Stimulated activated CD4-positive, alpha-beta T cell treated with anti-CD3 and anti-CD28 coated beads, Interleukin-4, amount 100 ng/mL, for 24 hours (primary cell): Measurements from ENCODE around the gene KRTAP21-2.
A peak's percentile ranks its signal among the peaks of the same experiment; 100 is the strongest.
"Not testable (repeated sequence)": the region's sequence is repeated elsewhere in the genome, so short reads cannot be mapped to it uniquely, and the experiment has no call there.

ENCODE experiments used
- DNase-seq: peaks from one replicate; pipeline ENCODE4 v3.0.0-alpha.2; 2020

KRTAP21-2 gene

DNA sequence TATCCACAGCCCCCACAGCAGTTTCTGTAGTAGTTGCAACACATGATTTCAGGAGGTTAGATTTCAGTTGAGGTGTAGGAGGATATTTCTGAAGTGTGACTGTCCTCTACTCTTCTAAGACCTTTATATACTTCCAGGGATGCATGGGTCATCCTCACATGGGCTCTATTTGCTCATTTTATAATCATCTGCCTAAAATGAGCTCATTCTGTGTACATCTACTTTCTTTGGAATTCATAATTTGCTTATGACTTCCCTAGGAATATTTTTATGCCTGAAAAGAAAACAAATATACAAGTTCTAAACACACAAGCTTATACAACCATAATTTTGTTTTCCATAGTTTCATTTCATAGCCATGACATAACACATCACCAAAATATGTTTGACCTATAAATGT lies at the start of gene KRTAP21-2:
TSS of gene KRTAP21-2 (minus strand) at position 101 of the 400 bp plus-strand sequence. CDS start at position 44, 57 bp downstream.
- DNase-seq, result no peak

DNA sequence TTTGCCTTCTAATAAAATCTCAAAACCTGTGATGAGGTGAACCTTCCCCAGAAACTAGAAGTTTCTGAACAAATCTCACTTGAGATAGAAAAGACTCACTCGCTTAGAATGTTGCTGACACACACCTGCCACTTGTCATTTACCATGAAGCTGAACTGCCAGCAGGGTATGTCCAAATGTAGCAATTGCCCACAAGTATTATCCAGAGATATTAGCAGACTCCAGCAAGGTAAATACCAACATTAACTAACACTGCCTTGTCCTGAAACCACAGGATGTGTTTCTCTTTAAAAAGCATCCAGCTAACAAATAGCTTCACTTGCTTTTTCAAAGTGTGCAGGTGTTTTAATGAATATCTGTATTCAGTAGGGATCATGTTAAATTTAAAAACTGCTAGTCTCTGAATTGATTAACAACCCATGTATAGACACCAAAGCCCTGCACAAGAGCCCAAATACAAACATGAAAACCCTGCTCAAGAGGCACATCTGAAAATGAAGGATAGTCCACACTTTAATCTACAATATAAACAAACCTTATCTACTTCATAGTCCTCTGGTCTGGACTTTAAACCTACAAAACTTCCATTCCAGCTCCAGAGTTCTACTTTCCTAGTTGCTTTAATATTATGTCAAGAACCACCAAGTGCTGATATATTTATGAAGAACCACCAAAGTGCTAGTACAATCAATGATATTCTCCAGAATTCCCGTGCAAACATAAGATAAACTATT lies 46.7 kb upstream of the KRTAP21-2 start:
- no peak for DNase-seq

DNA sequence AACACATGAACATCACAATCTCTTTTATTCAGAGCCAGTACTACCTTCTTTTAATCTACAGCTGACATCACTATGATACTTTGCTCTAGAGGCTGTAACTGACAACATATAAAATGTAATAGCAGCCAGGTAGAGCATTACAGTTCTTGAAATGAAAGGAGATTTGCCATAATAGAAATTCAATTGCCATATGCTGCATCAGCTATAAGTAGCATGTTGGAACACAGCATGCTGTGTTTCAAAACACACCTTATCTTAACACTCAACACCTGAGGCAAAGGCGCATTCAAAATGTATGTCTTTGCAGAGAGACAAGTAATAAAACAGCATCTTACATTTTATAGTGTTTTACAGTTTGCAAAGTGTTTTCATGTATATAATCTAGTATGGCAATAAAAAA lies 32.2 kb upstream of the KRTAP21-2 start:
- DNase-seq, result no peak

GRCh38 chr21:30769724-30770431 lies 22.8 kb upstream of the KRTAP21-2 start:
- DNase-seq, result no peak

GRCh38 chr21:30760776-30761175 lies 13.7 kb upstream of the KRTAP21-2 start:
- no peak for DNase-seq

GRCh38 chr21:30758306-30758705 lies 11.2 kb upstream of the KRTAP21-2 start:
- no peak for DNase-seq

DNA sequence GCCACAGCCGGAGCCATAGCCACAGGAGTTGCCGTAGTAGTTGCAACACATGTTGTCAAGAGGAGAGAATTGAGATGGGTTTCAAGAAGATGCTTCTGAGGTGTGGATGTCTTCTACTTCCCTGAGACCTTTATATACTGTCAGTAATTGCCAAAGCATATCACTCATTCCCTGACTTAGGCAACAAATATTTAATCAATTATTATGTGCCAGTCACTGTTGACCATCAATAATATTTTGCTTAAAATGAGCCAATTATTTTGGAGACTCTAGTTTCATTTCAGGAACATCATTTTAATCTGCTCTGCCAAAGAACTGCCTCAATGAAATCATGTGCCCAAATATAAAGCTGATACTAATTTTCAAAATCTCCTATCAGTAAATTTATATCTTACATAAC lies 8.3 kb upstream of the KRTAP21-2 start, which contains the start of gene KRTAP21-1:
TSS of gene KRTAP21-1 (minus strand) at position 101 of the 400 bp plus-strand sequence. CDS start at position 51, 50 bp downstream.
- DNase-seq, result not testable (repeated sequence)

GRCh38 chr21:30740462-30740861 lies 6.6 kb downstream of the KRTAP21-2 start:
- no peak for DNase-seq

DNA sequence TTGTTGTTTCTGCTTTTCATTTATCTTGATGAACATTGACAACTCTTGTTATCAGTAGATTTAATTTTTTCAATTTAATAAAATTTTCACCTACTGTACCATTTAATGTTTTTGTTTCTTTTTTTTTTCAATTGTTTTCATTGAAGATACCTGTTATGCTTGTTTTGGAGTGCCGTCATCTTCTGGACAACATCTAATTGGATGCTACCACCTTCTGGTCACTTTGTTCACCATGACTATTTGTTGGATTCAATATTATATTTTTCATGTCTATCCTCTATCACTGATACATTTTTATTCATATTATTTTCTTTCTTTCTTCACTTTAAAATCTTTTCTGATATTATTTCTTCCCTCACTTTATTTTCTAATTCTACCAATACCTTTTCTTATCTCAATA lies 14.0 kb downstream of the KRTAP21-2 start:
- no peak for DNase-seq

- DNase-seq, result no peak
Measured at GRCh38 chr21:30726726-30727125, 20.3 kb downstream of the KRTAP21-2 start.

- DNase-seq, result no peak
Measured at GRCh38 chr21:30719401-30719800, 27.7 kb downstream of the KRTAP21-2 start.

GRCh38 chr21:30718239-30718909 lies 28.7 kb downstream of the KRTAP21-2 start, which contains the start of gene KRTAP21-3:
TSS of gene KRTAP21-3 (minus strand) at chr21:30718777. CDS start at chr21:30718759, 18 bp downstream.
- peak; percentile 26 for DNase-seq

GRCh38 chr21:30717105-30717504 lies 30.0 kb downstream of the KRTAP21-2 start:
- DNase-seq, result no peak

- no peak for DNase-seq
Measured at GRCh38 chr21:30714946-30715345, 32.1 kb downstream of the KRTAP21-2 start.

- DNase-seq, result no peak
Measured at GRCh38 chr21:30714456-30714855, 32.6 kb downstream of the KRTAP21-2 start.

- DNase-seq, result no peak
Measured at GRCh38 chr21:30713766-30714165, 33.3 kb downstream of the KRTAP21-2 start.

DNA sequence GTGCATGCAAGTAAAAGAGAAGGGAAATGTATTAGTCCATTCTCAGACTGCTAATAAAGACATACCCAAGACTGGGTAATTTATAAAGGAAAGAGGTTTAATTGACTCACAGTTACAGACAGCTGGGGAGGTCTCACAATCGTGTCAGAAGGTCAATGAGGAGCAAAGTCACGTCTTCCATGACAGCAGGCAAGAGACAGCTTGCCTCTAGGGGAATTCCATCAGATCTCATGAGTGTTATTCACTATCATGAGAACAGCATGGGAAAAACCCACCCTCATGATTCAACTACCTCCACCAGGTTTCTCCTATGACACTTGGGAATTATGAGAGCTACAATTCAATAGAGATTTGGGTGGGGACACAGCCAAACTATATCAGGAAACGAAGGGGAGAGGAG lies 36.6 kb downstream of the KRTAP21-2 start:
- DNase-seq, result peak; percentile 55

GRCh38 chr21:30707409-30707808 lies 39.6 kb downstream of the KRTAP21-2 start:
- no peak for DNase-seq
